NCI-H748 (cell line): Measurements from ENCODE around the gene CERKL.
A peak's percentile ranks its signal among the peaks of the same experiment; 100 is the strongest.

Experiments
- DNase-seq: peaks from one replicate; lab custom pipeline; 2025; ENCODE audit not compliant: unreplicated experiment; lab: John Stamatoyannopoulos, UW

CERKL gene

GRCh38 chr2:181628590-181629585, 28.0 kb downstream of the CERKL start:
- peak; percentile 66 for DNase-seq

DNA sequence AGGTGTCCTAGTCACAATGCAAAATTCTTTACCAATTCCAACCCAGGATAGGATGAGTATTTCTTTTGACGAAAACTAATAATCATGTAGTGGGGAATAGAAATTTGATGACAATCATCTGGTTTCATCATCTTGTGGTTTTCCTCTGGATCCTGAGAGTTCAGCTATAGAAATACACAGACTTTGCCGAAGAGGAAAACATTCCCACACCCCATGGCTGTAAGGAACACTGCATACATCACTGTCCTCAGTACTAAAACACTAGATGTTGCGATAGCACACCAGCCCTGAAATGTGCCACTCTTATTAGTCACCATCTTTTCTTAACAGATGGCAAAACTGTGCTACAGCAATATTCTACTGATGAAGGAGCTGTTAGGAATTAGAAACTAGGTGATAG, 29.4 kb downstream of the CERKL start:
- no peak for DNase-seq

DNA sequence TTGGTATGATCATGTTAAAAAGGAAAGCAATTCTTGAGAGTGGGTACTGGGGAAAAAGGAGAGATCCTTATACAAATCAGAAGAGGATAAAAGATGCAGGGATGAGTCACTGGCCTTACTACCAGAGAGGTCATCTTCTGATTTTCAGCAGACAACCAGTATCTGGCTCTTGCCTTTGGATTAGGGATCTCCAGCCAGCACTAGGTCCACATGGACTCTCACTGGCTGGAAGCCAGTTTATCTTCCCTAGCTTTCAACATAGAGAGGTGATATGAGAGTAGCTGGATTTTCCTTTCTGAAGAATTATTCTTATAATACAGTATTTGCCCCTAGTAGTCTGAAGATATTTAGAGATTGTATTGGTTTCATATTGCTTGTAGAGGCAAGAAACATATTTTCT, 30.2 kb downstream of the CERKL start:
- no peak for DNase-seq

- no peak for DNase-seq
These were observed 33.7 kb downstream of the CERKL start for GRCh38 chr2:181623159-181623558.

DNA sequence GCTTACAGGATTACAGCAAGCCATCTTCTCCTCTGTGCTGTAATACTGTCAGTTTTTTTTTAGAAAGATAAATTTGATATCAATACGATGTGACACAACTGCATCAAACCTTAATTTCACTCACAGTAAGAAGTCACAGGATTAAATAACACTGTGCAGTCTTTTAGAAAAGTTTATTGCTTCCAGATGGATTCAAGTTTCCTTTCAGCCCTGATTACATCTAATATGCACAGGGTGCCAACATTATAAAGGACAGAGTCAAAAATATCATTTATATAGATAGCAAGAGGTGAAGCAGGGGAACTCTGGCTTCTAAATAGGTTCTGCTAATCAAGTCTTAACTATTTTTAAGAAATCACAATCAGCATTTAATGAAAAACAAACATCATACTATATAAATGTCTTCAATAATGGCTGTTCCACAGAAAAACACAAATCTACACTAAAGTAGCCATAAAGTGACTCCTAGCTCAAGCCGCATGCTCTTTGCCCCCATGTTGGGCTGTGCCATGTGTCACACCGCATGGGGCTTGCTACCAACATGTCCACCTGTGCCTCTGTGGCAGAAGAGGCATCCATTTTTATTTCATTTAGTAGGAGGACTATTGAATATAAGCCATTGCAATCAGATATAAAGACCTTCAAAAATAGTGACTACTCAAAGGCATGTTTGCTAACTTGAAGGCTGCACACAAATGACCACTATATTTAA, 35.0 kb downstream of the CERKL start:
- DNase-seq: no peak

DNA sequence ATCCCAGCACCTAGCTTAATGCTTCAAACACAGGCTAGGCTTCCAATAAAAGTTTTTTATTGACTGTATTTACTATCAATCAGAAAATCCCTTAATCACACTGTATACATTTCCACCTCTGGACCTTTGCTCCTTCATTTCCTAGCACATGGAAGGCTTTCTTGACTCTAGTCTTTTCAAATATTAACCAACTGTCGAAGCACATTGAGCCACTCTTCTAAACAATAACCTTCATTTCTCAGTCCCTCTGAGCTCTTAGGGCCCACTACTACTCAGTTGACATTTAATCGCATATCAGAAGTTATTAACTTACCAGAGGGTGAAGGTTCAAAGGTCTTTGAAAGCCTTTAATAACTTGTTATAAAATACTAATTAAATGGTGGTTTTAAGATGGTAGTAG, 37.4 kb downstream of the CERKL start:
- no peak for DNase-seq

DNA sequence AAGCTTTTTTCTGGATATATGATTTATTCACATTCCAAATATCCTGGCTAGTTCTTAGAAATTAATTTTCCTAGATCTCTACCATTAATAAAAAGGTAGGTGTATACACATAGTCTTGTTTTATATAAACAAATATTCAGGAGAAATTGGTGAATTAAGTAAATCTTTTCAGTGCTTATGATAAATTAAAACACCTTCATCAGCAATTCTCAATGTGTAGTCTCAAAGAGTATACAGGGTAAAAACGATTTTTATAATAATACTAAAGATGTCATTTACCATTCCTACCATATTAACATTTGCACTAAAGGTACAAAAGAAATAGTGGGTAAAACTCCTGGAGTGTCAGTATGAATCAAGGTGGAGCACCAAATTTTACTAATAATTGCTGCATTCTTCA, 40.2 kb downstream of the CERKL start:
- no peak for DNase-seq

DNA sequence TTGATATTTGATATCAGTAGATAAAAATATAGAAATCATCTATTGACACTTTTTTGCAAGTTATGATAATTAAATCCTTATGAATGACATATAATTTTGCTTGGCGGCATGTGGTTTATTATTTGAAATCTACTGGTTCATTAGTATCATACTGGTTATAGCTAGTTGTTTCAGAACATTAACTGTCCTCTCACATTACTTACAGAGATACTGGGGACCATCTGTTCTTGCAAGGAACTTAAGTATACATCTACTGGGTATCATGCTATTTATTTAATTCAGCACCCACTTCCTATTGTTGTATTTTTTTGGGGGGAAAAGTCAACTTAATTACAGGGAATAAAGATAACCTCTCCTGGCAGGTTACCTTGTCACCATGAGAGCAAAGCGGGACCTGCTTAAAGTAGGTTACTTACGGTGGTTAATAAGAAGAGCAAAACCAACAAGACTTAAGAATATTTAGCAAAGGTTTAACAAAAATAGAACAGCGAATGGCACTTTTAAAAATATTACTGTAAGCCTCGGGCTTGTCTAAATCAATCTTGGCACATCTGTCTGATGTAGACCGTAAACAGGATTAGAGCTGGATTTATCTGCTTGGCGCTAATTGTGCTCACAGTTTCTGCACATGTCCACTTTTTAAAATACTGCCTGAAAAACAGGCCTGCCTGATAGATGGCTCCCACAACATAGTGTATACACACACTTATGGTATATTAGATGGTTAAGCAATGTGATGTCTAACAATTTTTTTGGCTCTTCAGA, 41.8 kb downstream of the CERKL start:
- DNase-seq: peak; percentile 26

DNA sequence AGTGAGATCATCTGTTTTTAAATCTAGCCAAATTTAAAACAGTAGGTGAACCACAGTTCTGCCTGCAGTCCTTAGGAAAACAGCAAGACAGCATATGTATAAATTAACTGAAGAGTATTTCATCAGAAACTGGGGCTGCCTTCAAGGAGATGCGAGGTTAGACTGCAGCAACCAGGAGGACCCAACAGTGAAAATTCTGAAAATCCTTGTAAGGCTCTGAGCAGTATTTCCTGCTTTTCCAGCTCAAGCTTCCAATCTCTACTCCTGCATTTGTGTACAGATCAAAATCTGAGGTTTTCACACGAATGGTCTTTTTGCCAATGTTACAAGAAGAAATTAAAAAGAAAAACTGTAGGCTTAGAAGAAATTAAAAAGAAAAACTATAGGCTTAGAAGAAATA, 43.7 kb downstream of the CERKL start:
- peak; percentile 15 for DNase-seq

DNA sequence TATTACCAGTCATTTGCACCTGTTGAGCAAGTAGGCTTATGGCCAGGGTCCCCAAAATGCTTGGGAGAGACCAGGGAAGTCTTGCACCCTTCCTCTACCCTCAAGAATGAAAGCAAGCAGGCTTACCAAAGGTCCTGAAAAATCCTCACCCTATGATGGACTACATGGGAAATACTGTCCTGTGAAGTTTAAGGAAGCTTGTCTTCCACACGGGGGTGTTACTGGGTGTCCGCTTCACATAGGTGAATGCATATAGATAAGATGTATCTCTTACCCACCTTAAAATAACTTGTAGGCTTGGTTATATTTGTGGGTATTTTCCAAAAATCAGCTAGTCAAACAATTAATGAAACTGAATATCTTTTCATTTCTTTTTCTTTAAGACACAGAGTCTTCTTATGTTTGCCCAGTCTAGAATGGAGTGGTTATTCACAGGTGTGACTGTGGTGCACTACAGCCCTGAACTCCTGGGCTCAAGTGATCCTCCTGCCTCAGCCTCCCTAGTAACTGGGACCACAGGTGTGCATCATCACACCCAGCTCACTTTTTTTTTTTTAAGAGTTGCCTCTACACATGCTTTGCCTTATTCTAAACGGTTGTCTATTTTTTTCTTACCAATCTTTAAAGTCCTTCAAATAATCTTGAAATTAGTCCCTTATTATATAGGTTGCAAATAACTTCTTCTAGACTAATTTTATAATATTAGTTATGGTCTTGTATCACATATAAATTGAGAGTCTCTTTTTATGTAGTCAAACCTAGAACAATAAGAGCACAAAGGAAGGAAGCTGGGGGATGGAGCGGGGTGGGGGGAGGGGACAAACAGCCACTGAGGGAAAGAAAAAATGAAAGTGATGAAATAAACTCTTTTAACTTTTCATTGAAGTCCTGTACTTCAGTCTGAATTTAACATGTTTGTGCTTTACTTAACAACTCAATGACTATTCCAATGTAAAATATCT, 49.0 kb downstream of the CERKL start:
- peak; percentile 15 for DNase-seq

DNA sequence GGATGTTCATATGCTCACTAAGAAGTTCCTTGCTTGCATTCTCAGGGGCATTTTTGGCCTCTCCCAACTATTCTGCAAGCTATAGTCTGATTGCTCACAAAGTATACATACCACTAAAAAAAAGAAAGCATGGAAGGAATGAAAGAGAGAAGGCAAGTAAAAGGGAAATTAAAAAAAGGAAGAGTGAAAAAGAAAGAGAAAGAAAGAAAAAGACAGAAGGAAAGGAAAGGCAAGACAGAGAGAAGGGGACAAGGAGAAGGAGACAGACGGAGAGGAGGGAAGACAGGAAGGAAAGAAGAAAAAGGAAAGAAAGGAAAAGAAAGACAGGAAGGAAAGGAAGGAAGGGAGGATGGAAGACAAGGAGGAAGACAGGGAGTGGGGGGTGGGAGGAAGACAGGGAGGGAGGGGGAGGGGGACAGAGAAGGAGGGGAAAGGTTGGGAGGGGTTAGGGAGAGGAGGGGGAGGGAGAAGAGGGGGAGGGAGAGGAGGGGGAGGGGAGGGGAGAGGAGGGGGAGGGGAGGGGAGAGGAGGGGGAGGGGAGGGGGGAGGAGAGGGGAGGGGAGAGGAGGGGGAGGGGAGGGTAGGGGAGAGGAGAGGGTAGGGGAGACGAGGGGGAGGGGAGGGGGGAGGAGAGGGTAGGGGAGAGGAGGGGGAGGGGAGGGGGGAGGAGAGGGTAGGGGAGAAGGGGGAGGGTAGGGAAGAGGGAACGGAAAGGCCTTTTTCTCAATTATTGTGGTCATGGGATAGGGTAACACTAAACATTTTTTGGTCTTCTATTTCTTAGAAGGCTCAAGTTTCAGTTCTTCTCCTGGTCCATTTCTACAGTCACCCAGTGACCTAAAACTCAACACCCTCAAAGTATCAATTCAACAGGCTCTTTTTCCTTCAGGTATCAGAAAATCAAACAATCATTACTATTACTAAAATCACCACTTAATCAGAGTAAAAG, 50.7 kb downstream of the CERKL start:
- DNase-seq: no peak

GRCh38 chr2:181602017-181602416, 54.9 kb downstream of the CERKL start:
- no peak for DNase-seq

DNA sequence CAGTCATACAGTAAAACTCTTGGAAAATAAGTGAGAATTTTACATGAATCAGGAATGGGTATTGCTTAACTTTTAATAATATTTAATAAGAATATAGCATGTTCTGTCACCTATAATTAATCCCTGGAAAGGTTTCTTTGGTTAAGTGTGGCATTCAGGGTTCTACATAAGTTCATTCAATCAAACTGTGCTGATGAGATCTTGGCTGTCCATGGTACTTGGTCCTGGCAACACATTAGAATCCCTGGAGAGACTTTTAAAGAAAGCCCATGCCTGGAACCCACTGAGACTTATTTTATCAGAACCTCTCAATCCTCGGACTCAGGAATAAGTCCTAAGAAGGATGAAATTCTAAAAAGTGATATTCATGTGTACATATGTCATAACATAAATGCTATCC, 60.3 kb downstream of the CERKL start:
- DNase-seq: no peak

DNA sequence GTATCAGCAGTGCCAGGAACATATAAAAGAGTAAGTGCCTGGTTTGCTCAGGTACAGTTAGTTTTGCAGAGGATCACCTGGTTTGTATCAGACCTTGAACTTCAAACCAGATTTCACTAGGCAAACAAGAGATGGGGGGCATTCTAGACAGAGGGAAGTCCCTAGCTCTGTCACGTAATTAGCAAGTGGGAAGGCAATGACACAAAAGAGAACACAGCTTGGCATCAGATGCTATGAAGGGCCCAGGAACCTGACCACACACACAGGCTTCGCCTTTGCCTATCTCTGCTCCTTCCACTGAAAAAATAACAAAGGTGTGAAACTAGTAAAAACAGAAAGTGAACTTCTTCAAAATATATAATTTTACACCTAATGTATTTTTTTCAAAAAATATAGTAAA, 62.6 kb downstream of the CERKL start:
- DNase-seq: no peak

GRCh38 chr2:181589779-181590178, 67.1 kb downstream of the CERKL start:
- DNase-seq: peak; percentile 46

GRCh38 chr2:181588546-181588945, 68.4 kb downstream of the CERKL start:
- DNase-seq: no peak

DNA sequence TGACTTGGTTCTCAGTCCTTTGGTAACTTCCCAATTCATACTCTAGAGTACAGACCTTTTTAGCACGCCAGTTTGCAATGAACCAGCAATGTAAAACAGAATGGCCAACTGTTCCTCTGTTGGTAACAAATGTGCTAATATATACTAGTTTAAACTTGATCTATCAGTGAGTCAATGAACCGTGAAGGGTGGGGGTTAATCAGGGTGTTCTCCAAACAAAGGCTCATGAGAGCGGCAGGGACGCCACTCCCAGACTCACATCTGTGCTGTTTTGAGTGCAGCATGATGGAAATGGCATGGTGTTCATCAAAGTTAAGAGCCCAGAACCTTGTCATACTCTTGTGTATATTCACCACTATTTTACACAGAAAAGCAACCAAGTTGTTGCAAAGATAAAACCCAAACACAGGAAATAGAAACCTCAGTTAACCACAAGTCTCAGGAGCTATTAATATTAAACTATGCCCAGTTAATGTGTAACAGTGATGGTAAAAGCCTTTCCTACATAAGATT, 70.3 kb downstream of the CERKL start:
- peak; percentile 99 for DNase-seq

DNA sequence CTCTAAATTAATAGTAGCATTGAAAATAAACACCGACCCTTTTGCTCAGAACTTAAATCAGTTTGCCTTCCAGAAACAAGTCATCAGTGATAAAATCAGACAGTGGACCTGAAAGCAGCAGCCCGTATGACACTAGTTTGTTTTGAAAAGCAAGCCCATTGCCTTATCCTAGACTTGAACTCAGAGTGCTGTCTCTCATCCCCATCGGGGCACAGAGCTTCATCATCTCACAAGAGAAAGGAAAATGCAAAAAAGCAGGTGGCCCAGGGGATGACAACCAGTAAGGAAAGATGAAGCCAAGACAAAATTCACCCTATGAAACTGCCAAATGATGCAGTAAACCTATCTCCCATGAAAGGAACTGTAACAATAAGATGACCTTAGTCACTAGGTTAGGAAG, 71.2 kb downstream of the CERKL start:
- peak; percentile 78 for DNase-seq

DNA sequence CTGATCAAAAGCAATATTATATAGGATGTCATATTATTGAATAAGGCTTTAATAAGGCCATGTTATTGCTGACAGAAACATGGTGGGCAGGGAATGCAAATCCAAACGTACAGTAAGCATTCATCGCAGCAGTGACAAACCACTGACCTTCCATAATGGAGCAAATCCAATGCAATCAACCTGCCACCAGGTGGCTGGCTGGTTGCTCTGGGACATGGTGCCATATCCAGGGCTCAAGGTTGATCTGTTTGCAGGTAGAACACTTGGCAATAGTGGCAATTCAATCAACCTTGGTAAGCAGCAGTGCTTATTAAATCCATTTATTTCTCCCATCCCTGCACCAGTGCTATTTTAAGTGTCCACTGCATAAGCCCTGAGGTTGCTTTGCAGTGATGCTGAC, 75.4 kb downstream of the CERKL start:
- DNase-seq: peak; percentile 50
